Activated T-cell treated with anti-CD3 and anti-CD28 coated beads, Interleukin-2, amount 50 U/mL, for 72 hours (primary cell): ENCODE measurements around the gene PIK3R5. TPM values are rescaled to one million over a fixed set of nuclear protein-coding genes. Genes with fewer than 3 reads are reported as not detected.
A peak's percentile ranks its signal among the peaks of the same experiment; 100 is the strongest.
"Not testable (repeated sequence)": the region's sequence is repeated elsewhere in the genome, so short reads cannot be mapped to it uniquely, and the experiment has no call there.

ENCODE experiments used
- ATAC-seq, 2 donors: fragments of 150-1000 bp; cut with Tn5 transposase; replicated peaks in 1 of 2; 2 replicates each; pipeline ENCODE4 v1.10.0; 2021; ENCODE audit warnings: moderate library complexity in 2 of 2, mild to moderate bottlenecking in 1 of 2
- DNase-seq, 2 donors: peaks; one replicate each; pipeline ENCODE4 v3.0.0; 2021 to 2022; ENCODE audit warnings: mixed read lengths in 1 of 2
- H3K27ac Mint-ChIP-seq: one replicate; pipeline ENCODE4 v1.8.0; 2022; ENCODE audit warnings: mild to moderate bottlenecking, moderate library complexity, mixed read lengths
- H3K27me3 Mint-ChIP-seq: one replicate; pipeline ENCODE4 v1.8.0; 2022; ENCODE audit warnings: low read depth, mixed read lengths
- H3K36me3 Mint-ChIP-seq, 2 donors: one replicate each; pipeline ENCODE4 v1.8.0; 2022; ENCODE audit warnings: mixed read lengths in 2 of 2, mild to moderate bottlenecking in 1 of 2; ENCODE audit not compliant: insufficient read depth in 2 of 2
- H3K4me1 Mint-ChIP-seq: one replicate; pipeline ENCODE4 v1.8.0; 2022; ENCODE audit warnings: low read depth, mixed read lengths
- H3K4me3 Mint-ChIP-seq, 2 donors: one replicate each; pipeline ENCODE4 v1.8.0; 2022; ENCODE audit warnings: mild to moderate bottlenecking in 2 of 2, mixed read lengths in 2 of 2, moderate library complexity in 2 of 2
- H3K9me3 Mint-ChIP-seq, 2 donors: one replicate each; pipeline ENCODE4 v1.8.0; 2022; ENCODE audit warnings: mixed read lengths in 2 of 2
- total RNA-seq, 2 donors: library from RNA; stranded (reverse); gene quantifications; one replicate each; pipeline ENCODE4 v1.2.3, GENCODE V29; 2022

The PIK3R5 gene
- total RNA-seq, 2 donors from 2014 or later: 43.0 to 45.4 TPM

- peak overlapping the region; percentile 65 to 71 for H3K4me3 Mint-ChIP-seq
- no peaks in the 10 kb centered on the region for H3K27me3 Mint-ChIP-seq
- ATAC-seq: peak; percentile 69 to 70
- peaks cover 49% of the 10 kb centered on the region for H3K4me1 Mint-ChIP-seq
- H3K9me3 Mint-ChIP-seq: no peaks in the 10 kb centered on the region
- peak; percentile 65 to 70 for DNase-seq
- H3K27ac Mint-ChIP-seq: peak overlapping the region; percentile 89
- H3K36me3 Mint-ChIP-seq: no peaks in the 10 kb centered on the region
Measured at GRCh38 chr17:8857919-8858318, 107.6 kb downstream of the PIK3R5 start.

- no peak for ATAC-seq
- Mint-ChIP-seq H3K9me3 (no peaks in the 10 kb centered on the region), H3K27ac (no peak overlapping the region), H3K27me3 (no peaks in the 10 kb centered on the region), H3K36me3 (no peaks in the 10 kb centered on the region), H3K4me1 (peaks cover 42% of the 10 kb centered on the region), H3K4me3 (peak overlapping the region; percentile 27 to 45)
- no peak for DNase-seq
Measured at GRCh38 chr17:8856869-8857575, 108.5 kb downstream of the PIK3R5 start.

GRCh38 chr17:8856205-8856603 lies 109.3 kb downstream of the PIK3R5 start:
- not testable (repeated sequence) for H3K27me3 Mint-ChIP-seq, H3K9me3 Mint-ChIP-seq, H3K27ac Mint-ChIP-seq, H3K36me3 Mint-ChIP-seq, DNase-seq, ATAC-seq
- peaks cover 36% of the 10 kb centered on the region for H3K4me1 Mint-ChIP-seq
- H3K4me3 Mint-ChIP-seq: peak overlapping the region in 1 of 2 donors; percentile 44

- Mint-ChIP-seq H3K4me1 (peaks cover 34% of the 10 kb centered on the region), H3K36me3 (no peaks in the 10 kb centered on the region), H3K9me3 (no peaks in the 10 kb centered on the region), H3K27ac (no peak overlapping the region), H3K27me3 (no peaks in the 10 kb centered on the region), H3K4me3 (peak overlapping the region in 1 of 2 donors; percentile 44)
- ATAC-seq: peak in 1 of 2 donors; percentile 14
- DNase-seq: no peak
Measured at GRCh38 chr17:8855477-8856204, 109.9 kb downstream of the PIK3R5 start.

- Mint-ChIP-seq H3K4me1 (peaks cover under 1% of the 10 kb centered on the region), H3K27me3 (no peaks in the 10 kb centered on the region), H3K27ac (no peak overlapping the region), H3K4me3 (no peak overlapping the region), H3K36me3 (no peaks in the 10 kb centered on the region), H3K9me3 (no peaks in the 10 kb centered on the region)
- ATAC-seq (no peak), DNase-seq (no peak)
Measured at GRCh38 chr17:8851600-8851999, 113.9 kb downstream of the PIK3R5 start.

GRCh38 chr17:8849311-8850041 lies 116.0 kb downstream of the PIK3R5 start:
- H3K4me3 Mint-ChIP-seq: no peak overlapping the region
- no peak for ATAC-seq
- H3K36me3 Mint-ChIP-seq: peaks cover 1 to 2% of the 10 kb centered on the region in 2 donors
- H3K27ac Mint-ChIP-seq: no peak overlapping the region
- H3K9me3 Mint-ChIP-seq: peaks cover 0 to 2% of the 10 kb centered on the region in 2 donors
- no peaks in the 10 kb centered on the region for H3K27me3 Mint-ChIP-seq
- no peak for DNase-seq
- H3K4me1 Mint-ChIP-seq: no peaks in the 10 kb centered on the region

- no peak overlapping the region for H3K27ac Mint-ChIP-seq
- no peak for DNase-seq
- no peak overlapping the region for H3K4me3 Mint-ChIP-seq
- H3K27me3 Mint-ChIP-seq: no peaks in the 10 kb centered on the region
- no peak for ATAC-seq
- H3K36me3 Mint-ChIP-seq: peaks cover 1 to 2% of the 10 kb centered on the region in 2 donors
- H3K9me3 Mint-ChIP-seq: peaks cover 0 to 2% of the 10 kb centered on the region in 2 donors
- H3K4me1 Mint-ChIP-seq: no peaks in the 10 kb centered on the region
Measured at GRCh38 chr17:8847891-8848290, 117.6 kb downstream of the PIK3R5 start.

GRCh38 chr17:8846768-8847211 lies 118.7 kb downstream of the PIK3R5 start:
- no peak overlapping the region for H3K27ac Mint-ChIP-seq
- no peaks in the 10 kb centered on the region for H3K27me3 Mint-ChIP-seq
- H3K36me3 Mint-ChIP-seq: peaks cover 1 to 2% of the 10 kb centered on the region in 2 donors
- peaks cover 0 to 2% of the 10 kb centered on the region in 2 donors for H3K9me3 Mint-ChIP-seq
- H3K4me1 Mint-ChIP-seq: no peaks in the 10 kb centered on the region
- no peak for DNase-seq
- ATAC-seq: peak; percentile 44 to 47
- no peak overlapping the region for H3K4me3 Mint-ChIP-seq

GRCh38 chr17:8844229-8845218 lies 121.0 kb downstream of the PIK3R5 start:
- H3K27ac Mint-ChIP-seq: no peak overlapping the region
- no peak for DNase-seq
- H3K4me1 Mint-ChIP-seq: no peaks in the 10 kb centered on the region
- peaks cover 0 to 2% of the 10 kb centered on the region in 2 donors for H3K9me3 Mint-ChIP-seq
- H3K4me3 Mint-ChIP-seq: no peak overlapping the region
- no peaks in the 10 kb centered on the region for H3K27me3 Mint-ChIP-seq
- peak in 1 of 2 donors; percentile 36 for ATAC-seq
- H3K36me3 Mint-ChIP-seq: peaks cover 1 to 2% of the 10 kb centered on the region in 2 donors

- Mint-ChIP-seq H3K4me3 (no peak overlapping the region), H3K27me3 (no peaks in the 10 kb centered on the region), H3K4me1 (no peaks in the 10 kb centered on the region), H3K9me3 (peaks cover 0 to 2% of the 10 kb centered on the region in 2 donors), H3K36me3 (peaks cover 1 to 2% of the 10 kb centered on the region in 2 donors), H3K27ac (no peak overlapping the region)
- no peak for DNase-seq
- ATAC-seq: no peak
Measured at GRCh38 chr17:8843344-8843743, 122.2 kb downstream of the PIK3R5 start.

- Mint-ChIP-seq H3K4me1 (no peaks in the 10 kb centered on the region), H3K27ac (no peak overlapping the region), H3K9me3 (peaks cover 0 to 2% of the 10 kb centered on the region in 2 donors), H3K27me3 (no peaks in the 10 kb centered on the region), H3K36me3 (peaks cover 1 to 2% of the 10 kb centered on the region in 2 donors), H3K4me3 (no peak overlapping the region)
- DNase-seq (no peak), ATAC-seq (no peak)
Measured at GRCh38 chr17:8841844-8842243, 123.7 kb downstream of the PIK3R5 start.

GRCh38 chr17:8839410-8839935 lies 126.0 kb downstream of the PIK3R5 start:
- Mint-ChIP-seq H3K4me1 (no peaks in the 10 kb centered on the region), H3K4me3 (no peak overlapping the region), H3K9me3 (no peaks in the 10 kb centered on the region), H3K27ac (no peak overlapping the region), H3K36me3 (no peaks in the 10 kb centered on the region), H3K27me3 (no peaks in the 10 kb centered on the region)
- no peak for DNase-seq
- no peak for ATAC-seq
